B cell (primary cell): ENCODE results near the gene FBXW9. TPM values are rescaled to one million over a fixed set of nuclear protein-coding genes. Genes with fewer than 3 reads are reported as not detected.
A peak's percentile ranks its signal among the peaks of the same experiment; 100 is the strongest.

Experiments
- ATAC-seq: fragments of 200-7000 bp; cut with Tn5 transposase; one replicate; pipeline ENCODE4 v1.10.0; 2021; ENCODE audit warnings: low read depth, mild to moderate bottlenecking, moderate number of reproducible peaks, moderate library complexity
- CTCF ChIA-PET: fragments of 350-600 bp; sonication (Branson Sonifier 250); formaldehyde crosslinking; loops from one replicate; lab custom pipeline; 2021; ENCODE audit warnings: antibody characterized with exemption, inconsistent platforms; lab: Charles Lee
- POLR2A ChIA-PET: fragments of 350-600 bp; sonication (Branson Sonifier 250); formaldehyde crosslinking; loops from one replicate; lab custom pipeline; 2021; ENCODE audit warnings: antibody characterized with exemption; lab: Charles Lee
- DNase-seq: peaks from one replicate; pipeline ENCODE4 v3.0.0; 2013
- H2AFZ ChIP-seq: 2 replicates; pipeline ENCODE4 v1.6.1; 2012; ENCODE audit warnings: mild to moderate bottlenecking, low read depth, low read length; ENCODE audit not compliant: insufficient read depth, poor library complexity, severe bottlenecking
- H3K27ac ChIP-seq, 2 donors: 1 replicate in 1 of 2; 2 replicates in 1 of 2; pipeline ENCODE4 v1.5.1; 2012 to 2013; ENCODE audit warnings: low read length in 2 of 2, mild to moderate bottlenecking in 2 of 2, moderate library complexity in 1 of 2
- H3K27me3 ChIP-seq, 4 experiments: fragments of 200-600 bp in 1 of 4; sonication (generic) in 1 of 4; replicated peaks in 1 of 4; 1 replicate in 2 of 4; 2 replicates in 2 of 4; pipeline versions ENCODE4 v1.6.1 to v1.7.0; 2013 to 2016; ENCODE audit warnings: low read length in 3 of 4, mild to moderate bottlenecking in 2 of 4, mixed read lengths in 1 of 4, moderate library complexity in 1 of 4; ENCODE audit not compliant: insufficient read depth in 4 of 4, control insufficient read depth in 3 of 4; ENCODE audit errors: control extremely low read depth in 1 of 4
- H3K36me3 ChIP-seq, 2 experiments: replicated peaks in 1 of 2; 1 replicate in 1 of 2; 2 replicates in 1 of 2; pipeline versions ENCODE4 v1.6.1 to v1.7.1; 2013; ENCODE audit warnings: low read length in 1 of 2; ENCODE audit not compliant: insufficient read depth in 2 of 2, control insufficient read depth in 1 of 2; ENCODE audit errors: control extremely low read depth in 1 of 2, extremely low read depth in 1 of 2
- H3K4me1 ChIP-seq, 2 donors: fragments of 200-600 bp in 1 of 2; sonication (generic) in 1 of 2; 1 replicate in 1 of 2; 2 replicates in 1 of 2; pipeline versions ENCODE4 v1.5.1 to v1.6.1; 2013 to 2017; ENCODE audit warnings: low read length in 2 of 2; ENCODE audit not compliant: control insufficient read depth in 2 of 2, insufficient read depth in 2 of 2
- H3K4me2 ChIP-seq: replicated peaks from 2 replicates; pipeline ENCODE3; 2012; ENCODE audit warnings: mild to moderate bottlenecking, low read depth, low read length; ENCODE audit not compliant: poor library complexity, severe bottlenecking
- H3K4me3 ChIP-seq, 5 experiments: fragments of 200-600 bp in 1 of 5; sonication (generic) in 1 of 5; 1 replicate in 3 of 5; 2 replicates in 2 of 5; pipeline versions ENCODE4 v1.5.1 to v1.7.0; 2011 to 2016; ENCODE audit warnings: low read length in 4 of 5, mild to moderate bottlenecking in 4 of 5, low read depth in 2 of 5, control low read depth in 1 of 5, moderate library complexity in 1 of 5; ENCODE audit not compliant: insufficient read depth in 1 of 5; ENCODE audit errors: control extremely low read depth in 1 of 5, extremely low read depth in 1 of 5
- H3K79me2 ChIP-seq: fragments of 200-600 bp; sonication (generic); one replicate; pipeline ENCODE4 v1.6.0; 2016; ENCODE audit warnings: low read length; ENCODE audit not compliant: control insufficient read depth, insufficient read depth
- H3K9ac ChIP-seq: fragments of 200-600 bp; sonication (generic); 2 replicates; pipeline ENCODE4 v1.6.1; 2017; ENCODE audit warnings: mild to moderate bottlenecking, low read length, moderate library complexity
- H3K9me3 ChIP-seq, 3 donors: one replicate each; pipeline versions ENCODE4 v1.6.1 to v1.7.1; 2013; ENCODE audit warnings: low read length in 2 of 3; ENCODE audit not compliant: control insufficient read depth in 2 of 3, insufficient read depth in 1 of 3; ENCODE audit errors: control extremely low read depth in 1 of 3
- H4K20me1 ChIP-seq: 2 replicates; pipeline ENCODE4 v1.6.0; 2012; ENCODE audit warnings: mild to moderate bottlenecking, low read length; ENCODE audit not compliant: insufficient read depth, control insufficient read depth, poor library complexity, severe bottlenecking
- H3K27ac Mint-ChIP-seq: one replicate; pipeline ENCODE4 v1.8.0; 2021; ENCODE audit warnings: mixed read lengths
- H3K27me3 Mint-ChIP-seq: one replicate; pipeline ENCODE4 v1.8.0; 2021; ENCODE audit warnings: mixed read lengths
- H3K4me1 Mint-ChIP-seq: one replicate; pipeline ENCODE4 v1.8.0; 2021; ENCODE audit warnings: mixed read lengths
- H3K4me3 Mint-ChIP-seq: one replicate; pipeline ENCODE4 v1.8.0; 2021; ENCODE audit warnings: mixed read lengths
- H3K9me3 Mint-ChIP-seq: one replicate; pipeline ENCODE4 v1.8.0; 2022; ENCODE audit warnings: mixed read lengths; ENCODE audit not compliant: insufficient read depth
- CTCF ChIP-seq: fragments of 200-600 bp; IDR thresholded peaks from one replicate; pipeline ENCODE4 v1.8.0; 2022; ENCODE audit warnings: antibody characterized with exemption, mild to moderate bottlenecking
- EZH2 ChIP-seq: IDR thresholded peaks from 2 replicates; pipeline ENCODE4 v1.6.1; 2012; ENCODE audit warnings: borderline replicate concordance, low read depth, mild to moderate bottlenecking, moderate library complexity, low read length; ENCODE audit not compliant: insufficient read depth, poor library complexity, severe bottlenecking
- WGBS: methylation state at CpG from one replicate; pipeline ENCODE4 v1.1.5; 2013; ENCODE audit warnings: missing lambda C conversion rate; ENCODE audit not compliant: insufficient coverage; 5-methylcytosine and 5-hydroxymethylcytosine counted together
- intact Hi-C: fragments of 100-400 bp; cut with micrococcal nuclease; formaldehyde crosslinking; loops from one replicate; pipeline ENCODE4 v1.10.0; 2022
- polyA plus RNA-seq: library from polyadenylated mRNA; depleted of rRNA; stranded (reverse); fragments of >200 nt; gene quantifications from 2 replicates; pipeline ENCODE4 v1.2.3, GENCODE V29; 2012
- total RNA-seq, 2 donors: library from RNA; stranded (reverse); fragments of 120-200 nt in 1 of 2; gene quantifications; 1 replicate in 1 of 2; 2 replicates in 1 of 2; pipeline versions ENCODE4 v1.2.3 to v1.2.4, GENCODE V29; 2013 to 2022

The FBXW9 gene
- total and polyA plus RNA-seq, 2 donors (not counting 1 experiment from before 2014, with no cell fraction given), result 4.7 TPM

GRCh38 chr19:12723381-12723640 is 26.9 kb upstream of the FBXW9 start:
- peak overlapping the region; percentile 95 for H3K4me2 ChIP-seq
- H4K20me1 ChIP-seq, result peaks cover 11% of the 10 kb centered on the region
- H3K36me3 ChIP-seq, result peaks cover 0 to 12% of the 10 kb centered on the region in 2 experiments
- peak overlapping the region; percentile 60 to 83 (median 77) for H3K4me3 ChIP-seq
- Mint-ChIP-seq H3K9me3 (no peaks in the 10 kb centered on the region), H3K27me3 (no peaks in the 10 kb centered on the region), H3K4me3 (peak overlapping the region; percentile 95), H3K4me1 (peaks cover 40% of the 10 kb centered on the region), H3K27ac (peak overlapping the region; percentile 97)
- 1% methylated on average over 7 of the region's 7 CpGs for WGBS
- ChIA-PET CTCF (interaction anchor here (1.4 to 3.5 kb wide), 9 partner anchors 10 to 167 kb away, joined by 3 to 26 read pairs (median 6); partner anchors contain the start of genes DHPS, GCDH, GET3 and JUNB), POLR2A (interaction anchor here (0.5 to 3.6 kb wide), 8 partner anchors 10 to 110 kb away, joined by 3 to 30 read pairs (median 8); partner anchors contain the start of genes DHPS, FBXW9, GET3 and JUNB)
- ATAC-seq (no peak), DNase-seq (peak; percentile 39)
- no peaks in the 10 kb centered on the region for H3K9me3 ChIP-seq
- TF ChIP-seq EZH2 (no peak), CTCF (no peak)
- intact Hi-C loops, result loop anchor here (1.0 to 5.0 kb wide), 5 partner anchors 11 to 84 kb away; partner anchors contain the start of genes FBXW9, HOOK2, MAN2B1 and RNASEH2A
- peaks cover 29 to 45% of the 10 kb centered on the region in 2 donors for H3K4me1 ChIP-seq
- peak overlapping the region; percentile 14 to 69 for H3K27ac ChIP-seq
- no peaks in the 10 kb centered on the region for H3K27me3 ChIP-seq
- H2AFZ ChIP-seq, result peak overlapping the region; percentile 83
- H3K79me2 ChIP-seq, result peaks cover 83% of the 10 kb centered on the region
- H3K9ac ChIP-seq, result peak overlapping the region; percentile 85
